ACC112 (cell line): ENCODE data around the gene HIPK3.
"Not testable (repeated sequence)": the region's sequence is repeated elsewhere in the genome, so short reads cannot be mapped to it uniquely, and the experiment has no call there.

ENCODE experiments used
- H2AFZ ChIP-seq: fragments of 200-600 bp; sonication (generic); one replicate; pipeline ENCODE4 v1.6.0; 2017; ENCODE audit warnings: antibody characterized with exemption, low read length; ENCODE audit not compliant: unreplicated experiment
- H3K27ac ChIP-seq: fragments of 200-600 bp; sonication (generic); 2 replicates; pipeline ENCODE4 v1.5.1; 2014; ENCODE audit warnings: low read depth, mild to moderate bottlenecking, antibody characterized with exemption, low read length, moderate library complexity
- H3K27me3 ChIP-seq: fragments of 200-600 bp; sonication (generic); 2 replicates; pipeline ENCODE4 v1.6.1; 2014; ENCODE audit warnings: mild to moderate bottlenecking, antibody characterized with exemption, low read length, moderate library complexity, mixed read lengths; ENCODE audit not compliant: insufficient read depth
- H3K36me3 ChIP-seq: fragments of 200-600 bp; sonication (generic); 2 replicates; pipeline ENCODE4 v1.6.1; 2016; ENCODE audit warnings: mild to moderate bottlenecking, antibody characterized with exemption, low read length, moderate library complexity, mixed read lengths; ENCODE audit not compliant: insufficient read depth
- H3K4me1 ChIP-seq: fragments of 200-600 bp; sonication (generic); one replicate; pipeline ENCODE4 v1.6.1; 2016; ENCODE audit warnings: low read length, mixed read lengths; ENCODE audit not compliant: insufficient read depth, unreplicated experiment, control insufficient read depth
- H3K4me3 ChIP-seq: fragments of 200-600 bp; sonication (generic); 2 replicates; pipeline ENCODE4 v1.5.1; 2014; ENCODE audit warnings: mild to moderate bottlenecking, low read depth, low read length
- H3K79me2 ChIP-seq: fragments of 200-600 bp; sonication (generic); one replicate; pipeline ENCODE4 v1.6.0; 2016; ENCODE audit warnings: low read length; ENCODE audit not compliant: control insufficient read depth, unreplicated experiment, insufficient read depth

HIPK3 gene

DNA sequence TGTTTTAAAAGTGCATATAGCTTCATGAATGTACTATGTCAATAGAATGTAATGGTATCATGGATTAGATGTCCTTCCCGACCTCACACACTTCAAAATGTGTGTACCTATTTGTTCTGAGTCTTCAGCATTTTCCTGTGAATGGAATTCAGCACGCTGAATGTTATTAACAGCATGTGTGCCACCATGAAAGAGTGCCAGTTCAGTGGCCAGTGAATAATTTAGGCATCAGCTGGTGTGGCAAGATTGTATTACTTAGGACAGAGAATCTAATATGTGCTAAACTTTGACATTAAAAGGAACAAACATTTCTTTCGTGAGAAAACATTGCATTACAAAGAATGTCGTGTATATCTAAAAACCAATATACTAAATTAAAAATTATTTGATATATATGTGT is 46.4 kb downstream of the HIPK3 start:
- Histone ChIP-seq H2AFZ (no peak overlapping the region), H3K79me2 (peaks cover 70% of the 10 kb centered on the region), H3K4me1 (peaks cover 12% of the 10 kb centered on the region), H3K27ac (no peak overlapping the region), H3K4me3 (no peak overlapping the region), H3K36me3 (peaks cover under 1% of the 10 kb centered on the region; the same call in 1 of the 2 replicates), H3K27me3 (no peaks in the 10 kb centered on the region)

GRCh38 chr11:33306821-33307220 is 49.6 kb downstream of the HIPK3 start:
- H3K27me3 ChIP-seq, H3K36me3 ChIP-seq, H2AFZ ChIP-seq, H3K27ac ChIP-seq, H3K4me3 ChIP-seq: not testable (repeated sequence)
- Histone ChIP-seq H3K4me1 (peaks cover 12% of the 10 kb centered on the region), H3K79me2 (peaks cover 68% of the 10 kb centered on the region)

DNA sequence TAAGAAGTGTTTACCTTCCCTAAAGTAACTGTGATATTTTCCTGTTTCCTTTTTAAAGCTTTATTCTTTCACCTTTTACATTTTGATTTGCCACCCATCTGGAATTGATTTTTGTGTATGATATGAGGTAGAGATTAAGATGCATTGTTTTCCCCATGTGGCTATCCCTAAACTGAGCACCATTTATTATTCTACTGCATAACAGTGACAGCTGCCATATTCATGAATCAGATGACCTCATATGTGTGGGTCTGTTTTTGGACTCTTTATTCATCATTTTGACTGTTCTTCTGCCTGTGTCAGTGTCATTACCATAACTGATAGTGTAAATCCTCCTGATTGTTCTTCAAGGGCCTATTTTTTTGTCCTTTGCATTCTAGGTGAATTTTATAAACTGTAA is 50.8 kb downstream of the HIPK3 start:
- Histone ChIP-seq H3K4me1 (peaks cover 12% of the 10 kb centered on the region), H3K36me3 (no peaks in the 10 kb centered on the region), H3K79me2 (peaks cover 68% of the 10 kb centered on the region)

DNA sequence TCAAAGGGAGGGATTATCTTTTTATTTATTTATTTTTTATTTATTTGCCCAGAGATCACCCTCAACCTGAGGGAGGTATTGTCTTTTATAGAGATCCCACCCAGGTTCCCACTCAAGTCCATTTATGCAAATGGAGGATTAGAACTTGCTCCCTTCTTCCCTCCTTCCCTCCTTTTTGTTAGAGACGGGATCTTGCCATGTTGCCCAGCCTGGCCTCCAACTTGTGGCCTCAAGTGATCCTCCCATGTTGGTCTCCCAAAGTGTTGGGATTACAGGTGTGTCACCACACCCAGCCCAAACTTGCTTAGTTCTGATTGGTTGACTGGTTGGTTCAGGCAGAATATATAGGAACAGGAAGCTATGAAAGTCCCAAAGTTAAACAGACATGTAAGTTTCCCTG is 51.9 kb downstream of the HIPK3 start:
- no peak overlapping the region for H2AFZ ChIP-seq
- peaks cover 73% of the 10 kb centered on the region for H3K79me2 ChIP-seq
- peaks cover 12% of the 10 kb centered on the region for H3K4me1 ChIP-seq
- H3K27me3 ChIP-seq: no peaks in the 10 kb centered on the region
- H3K36me3 ChIP-seq: no peaks in the 10 kb centered on the region
- H3K27ac ChIP-seq: no peak overlapping the region
- H3K4me3 ChIP-seq: no peak overlapping the region

More for the DNA sequence above, 50.8 kb downstream of the HIPK3 start:
- Histone ChIP-seq H3K27ac (no peak overlapping the region), H3K4me3 (no peak overlapping the region), H2AFZ (no peak overlapping the region), H3K27me3 (no peaks in the 10 kb centered on the region)

- Histone ChIP-seq H3K4me1 (peaks cover 12% of the 10 kb centered on the region), H3K27ac (no peak overlapping the region), H3K79me2 (peaks cover 70% of the 10 kb centered on the region), H3K36me3 (no peaks in the 10 kb centered on the region), H2AFZ (no peak overlapping the region), H3K27me3 (no peaks in the 10 kb centered on the region), H3K4me3 (no peak overlapping the region)
Observed at GRCh38 chr11:33310720-33311500, 53.7 kb downstream of the HIPK3 start.

- H3K79me2 ChIP-seq: peaks cover 73% of the 10 kb centered on the region
- no peak overlapping the region for H3K27ac ChIP-seq
- no peak overlapping the region for H3K4me3 ChIP-seq
- H3K4me1 ChIP-seq: peaks cover 6% of the 10 kb centered on the region
- no peak overlapping the region for H2AFZ ChIP-seq
- H3K27me3 ChIP-seq: no peaks in the 10 kb centered on the region
- no peaks in the 10 kb centered on the region for H3K36me3 ChIP-seq
Observed at GRCh38 chr11:33311680-33312079, 54.5 kb downstream of the HIPK3 start.

- Histone ChIP-seq H3K79me2 (peaks cover 86% of the 10 kb centered on the region), H3K27me3 (no peaks in the 10 kb centered on the region), H3K4me1 (peaks cover 14% of the 10 kb centered on the region), H3K4me3 (no peak overlapping the region), H3K36me3 (no peaks in the 10 kb centered on the region), H2AFZ (no peak overlapping the region), H3K27ac (no peak overlapping the region)
Observed at GRCh38 chr11:33315822-33316221, 58.6 kb downstream of the HIPK3 start.

DNA sequence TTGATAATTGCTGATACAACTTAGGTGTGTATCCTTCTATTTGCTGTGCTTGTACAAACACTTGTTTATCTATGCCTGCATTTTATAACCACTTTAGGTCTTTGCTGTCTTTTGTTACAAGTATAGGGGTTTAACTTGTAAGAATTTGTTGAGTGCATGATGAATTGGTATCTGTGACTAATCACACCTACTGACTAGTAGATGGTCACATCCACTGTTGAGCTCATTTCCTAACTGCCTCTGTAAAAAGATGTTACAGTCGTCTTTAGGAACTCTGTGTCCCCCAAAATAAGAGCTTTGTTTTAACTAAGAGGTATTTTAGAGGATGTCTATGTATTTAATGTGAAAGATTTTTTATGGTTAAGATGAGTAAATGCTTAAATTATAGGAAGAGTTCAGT is 60.5 kb downstream of the HIPK3 start:
- Histone ChIP-seq H3K27me3 (no peaks in the 10 kb centered on the region), H3K4me1 (peaks cover 18% of the 10 kb centered on the region), H3K27ac (no peak overlapping the region), H3K36me3 (no peaks in the 10 kb centered on the region), H2AFZ (no peak overlapping the region), H3K4me3 (no peak overlapping the region), H3K79me2 (peaks cover 84% of the 10 kb centered on the region)

DNA sequence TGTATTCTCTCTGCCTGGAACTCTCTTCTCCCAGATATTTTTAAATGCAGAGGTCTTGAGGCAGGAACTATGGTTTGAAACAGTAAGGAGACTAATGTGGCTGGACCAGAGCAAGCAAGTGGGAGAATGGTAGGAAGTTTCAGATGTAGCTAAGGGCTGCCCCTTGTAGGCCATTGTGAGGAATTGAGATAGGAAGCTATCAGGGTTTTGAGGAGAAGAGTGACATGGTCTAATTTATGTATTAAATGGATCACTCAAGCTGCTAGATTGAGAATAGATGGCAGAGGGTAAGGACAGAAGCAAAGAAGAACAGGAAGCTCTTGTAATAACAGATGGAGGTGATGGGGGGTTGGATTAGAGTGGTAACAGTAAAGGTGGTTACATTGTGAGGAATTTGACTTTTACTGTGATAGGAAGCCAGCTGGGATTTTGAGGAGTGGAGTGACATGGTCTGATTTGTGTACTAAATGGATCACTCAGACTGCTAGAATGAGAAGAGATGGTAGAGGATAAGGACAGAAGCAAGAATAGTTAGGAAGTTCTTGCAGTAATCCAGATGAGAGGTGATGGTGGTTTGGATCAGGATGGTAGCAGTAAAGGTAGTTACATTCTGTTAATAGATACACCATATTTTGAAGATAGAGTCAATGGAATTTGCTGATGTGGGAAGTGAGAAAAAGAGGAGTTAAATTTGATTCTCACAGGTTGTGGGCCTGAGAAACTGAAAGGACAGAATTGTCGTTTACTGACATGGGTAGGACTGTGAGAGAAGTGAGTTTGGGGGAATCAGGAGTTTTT is 63.0 kb downstream of the HIPK3 start:
- Histone ChIP-seq H3K36me3 (no peaks in the 10 kb centered on the region), H2AFZ (no peak overlapping the region), H3K4me1 (peaks cover 25% of the 10 kb centered on the region), H3K27me3 (no peaks in the 10 kb centered on the region), H3K4me3 (no peak overlapping the region), H3K27ac (no peak overlapping the region), H3K79me2 (peaks cover 89% of the 10 kb centered on the region)

DNA sequence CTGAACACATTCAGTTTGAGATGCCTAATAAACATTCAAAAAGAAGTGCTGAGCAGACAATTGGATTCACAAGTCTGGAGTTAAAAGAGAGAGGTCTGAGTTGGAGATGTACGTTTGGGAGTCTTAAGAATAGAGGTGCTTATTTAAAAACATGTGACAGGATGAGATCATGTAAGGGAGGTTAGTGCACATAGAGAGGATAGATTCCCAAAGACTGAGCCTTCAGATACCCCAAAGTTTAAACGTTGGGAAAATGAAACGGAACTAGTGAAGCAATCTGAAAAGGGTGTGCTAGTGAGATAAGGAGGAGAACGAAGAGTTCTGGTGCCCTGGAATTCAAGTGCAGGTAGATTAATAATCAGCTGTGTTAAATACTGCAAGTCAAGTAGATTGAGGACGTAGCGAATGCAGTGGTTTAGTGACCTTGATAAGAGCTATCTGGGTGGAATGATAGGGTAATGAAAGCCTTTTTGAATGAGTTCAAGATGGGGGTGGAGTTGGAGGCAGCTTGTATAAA is 63.7 kb downstream of the HIPK3 start:
- H3K79me2 ChIP-seq: peaks cover 88% of the 10 kb centered on the region
- H3K27ac ChIP-seq: no peak overlapping the region
- H2AFZ ChIP-seq: no peak overlapping the region
- no peak overlapping the region for H3K4me3 ChIP-seq
- H3K27me3 ChIP-seq: no peaks in the 10 kb centered on the region
- no peaks in the 10 kb centered on the region for H3K36me3 ChIP-seq
- H3K4me1 ChIP-seq: peaks cover 32% of the 10 kb centered on the region
